ENCODE data around the gene CD2AP.

CD2AP gene

DNA sequence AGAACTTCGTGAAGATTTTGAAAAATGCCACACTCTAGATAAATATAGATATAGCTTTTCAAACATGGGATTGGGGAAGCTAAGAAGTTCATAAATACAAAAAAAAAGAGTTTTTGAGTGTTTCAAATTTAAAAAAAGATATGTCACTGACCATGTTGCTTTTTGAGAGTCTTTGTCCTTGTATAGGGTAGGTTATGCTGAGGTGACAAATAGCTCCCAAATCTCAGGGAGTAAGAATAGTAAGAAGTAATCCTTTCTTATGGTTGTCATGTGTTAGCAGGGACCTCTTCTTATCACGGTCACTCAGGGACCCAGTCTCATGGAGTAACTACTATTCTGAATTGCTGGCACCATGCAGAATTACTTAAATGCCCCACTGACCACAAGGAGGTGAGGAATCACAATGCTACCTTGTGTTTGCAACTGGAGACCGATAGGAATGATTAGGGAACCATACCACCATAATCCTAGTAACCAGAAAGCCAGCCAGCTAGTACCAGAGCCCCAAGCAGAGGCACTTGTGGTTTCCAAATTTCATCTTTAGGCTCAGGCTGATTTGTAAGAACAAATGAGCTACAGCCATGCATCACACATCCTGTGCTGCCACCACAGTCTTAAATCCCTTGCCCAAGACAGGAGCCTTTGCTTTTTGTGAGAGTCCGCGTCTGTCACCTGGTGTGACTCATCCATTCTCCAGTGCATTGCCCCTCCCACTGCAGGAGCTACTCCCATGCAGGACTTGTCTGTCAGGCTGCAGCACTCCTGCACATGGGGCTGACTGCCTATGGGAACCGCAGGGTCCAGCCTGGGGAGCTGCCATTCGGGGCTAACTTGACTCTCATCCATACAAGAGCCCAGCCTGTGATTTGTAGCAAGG lies 178.4 kb downstream of the CD2AP start:
- DNase-seq (ENCODE audit: extremely low read depth, low read depth): no peak

DNA sequence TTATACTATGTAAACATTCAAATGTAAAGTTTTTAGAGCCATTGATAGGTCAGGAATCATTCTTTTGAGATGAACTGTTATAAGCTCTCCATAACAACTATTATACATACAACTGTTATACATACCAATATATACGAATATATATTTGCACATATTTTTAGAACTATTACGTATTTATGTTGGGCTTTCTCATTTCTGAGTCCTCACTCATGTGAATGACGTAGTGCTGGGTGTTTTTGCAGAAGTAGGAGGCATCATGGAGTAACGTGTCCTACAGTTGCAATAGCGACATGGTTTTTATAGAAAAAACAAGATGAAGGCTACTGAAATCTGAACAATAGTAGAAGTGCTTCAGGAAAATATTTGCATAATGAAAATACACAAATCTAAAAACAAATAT lies 184.4 kb downstream of the CD2AP start:
- DNase-seq (ENCODE audit: extremely low read depth, low read depth): no peak
- TF ChIP-seq, protein P1, sequence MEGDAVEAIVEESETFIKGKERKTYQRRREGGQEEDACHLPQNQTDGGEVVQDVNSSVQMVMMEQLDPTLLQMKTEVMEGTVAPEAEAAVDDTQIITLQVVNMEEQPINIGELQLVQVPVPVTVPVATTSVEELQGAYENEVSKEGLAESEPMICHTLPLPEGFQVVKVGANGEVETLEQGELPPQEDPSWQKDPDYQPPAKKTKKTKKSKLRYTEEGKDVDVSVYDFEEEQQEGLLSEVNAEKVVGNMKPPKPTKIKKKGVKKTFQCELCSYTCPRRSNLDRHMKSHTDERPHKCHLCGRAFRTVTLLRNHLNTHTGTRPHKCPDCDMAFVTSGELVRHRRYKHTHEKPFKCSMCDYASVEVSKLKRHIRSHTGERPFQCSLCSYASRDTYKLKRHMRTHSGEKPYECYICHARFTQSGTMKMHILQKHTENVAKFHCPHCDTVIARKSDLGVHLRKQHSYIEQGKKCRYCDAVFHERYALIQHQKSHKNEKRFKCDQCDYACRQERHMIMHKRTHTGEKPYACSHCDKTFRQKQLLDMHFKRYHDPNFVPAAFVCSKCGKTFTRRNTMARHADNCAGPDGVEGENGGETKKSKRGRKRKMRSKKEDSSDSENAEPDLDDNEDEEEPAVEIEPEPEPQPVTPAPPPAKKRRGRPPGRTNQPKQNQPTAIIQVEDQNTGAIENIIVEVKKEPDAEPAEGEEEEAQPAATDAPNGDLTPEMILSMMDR (IDR thresholded peaks at IDR 0.05; ENCODE audit: low read depth, low read length): no peak

More for the DNA sequence above, 178.4 kb downstream of the CD2AP start:
- TF ChIP-seq, protein P1 (IDR thresholded peaks at IDR 0.05; ENCODE audit: low read depth, low read length): no peak

DNA sequence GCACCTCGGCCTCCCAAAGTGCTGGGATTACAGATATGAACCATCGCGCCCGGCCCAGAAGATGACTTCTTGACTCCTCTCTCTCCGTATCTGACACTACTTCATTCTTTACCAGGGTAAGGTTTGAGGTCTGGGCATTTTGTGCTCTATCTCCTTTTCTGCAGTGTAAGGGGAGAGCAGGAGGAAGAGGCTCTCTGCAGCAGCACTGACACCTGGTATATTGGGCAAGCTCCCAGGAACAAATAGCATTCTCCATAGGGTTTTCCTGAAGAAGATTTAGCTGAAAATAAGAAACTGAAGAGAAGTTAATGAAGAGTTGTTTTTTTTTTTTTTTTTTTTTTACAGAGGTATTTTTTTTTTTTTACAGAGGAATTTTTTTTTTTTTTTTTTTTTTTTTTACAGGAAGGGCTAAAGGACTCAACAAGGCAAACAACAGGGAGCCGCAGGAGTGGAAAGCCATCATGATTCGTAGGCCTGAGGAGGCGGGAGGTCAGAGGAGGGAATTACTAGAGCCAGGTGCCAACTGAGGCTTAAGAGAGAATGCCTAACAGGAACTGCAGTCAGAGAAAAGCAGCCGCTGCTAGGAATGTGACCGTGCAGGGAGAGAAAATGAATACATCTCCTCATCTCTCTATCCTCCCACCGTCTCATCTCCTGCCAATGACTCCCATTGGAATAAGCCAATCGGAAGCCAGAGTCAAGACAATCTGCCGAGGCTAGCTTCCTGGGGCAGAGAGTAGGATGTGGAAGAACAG lies 186.1 kb downstream of the CD2AP start:
- no peak for DNase-seq (ENCODE audit: extremely low read depth, low read depth)
- TF ChIP-seq, protein P1 (IDR thresholded peaks at IDR 0.05; ENCODE audit: low read depth, low read length): no peak

DNA sequence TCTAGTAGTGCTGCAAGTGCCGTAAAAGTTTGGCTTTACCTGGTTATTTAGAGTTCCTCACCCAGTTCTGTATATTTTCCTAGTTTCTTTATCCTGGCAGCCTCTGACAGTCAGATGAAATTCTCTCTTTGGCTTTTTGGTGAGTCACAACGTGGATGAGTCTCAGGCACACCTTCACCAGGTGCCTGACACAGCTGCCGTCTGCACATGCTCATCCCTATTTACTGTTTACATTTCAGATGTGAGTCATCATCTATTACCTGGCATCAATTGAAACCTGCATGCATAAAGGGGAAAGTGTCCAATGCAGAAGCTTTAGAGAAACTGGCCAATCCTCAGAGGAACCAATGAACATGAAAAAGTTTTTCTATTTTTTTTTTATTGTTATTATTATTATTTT lies 187.5 kb downstream of the CD2AP start:
- DNase-seq (ENCODE audit: extremely low read depth, low read depth): no peak
- TF ChIP-seq, protein P1 (IDR thresholded peaks at IDR 0.05; ENCODE audit: low read depth, low read length): no peak

DNA sequence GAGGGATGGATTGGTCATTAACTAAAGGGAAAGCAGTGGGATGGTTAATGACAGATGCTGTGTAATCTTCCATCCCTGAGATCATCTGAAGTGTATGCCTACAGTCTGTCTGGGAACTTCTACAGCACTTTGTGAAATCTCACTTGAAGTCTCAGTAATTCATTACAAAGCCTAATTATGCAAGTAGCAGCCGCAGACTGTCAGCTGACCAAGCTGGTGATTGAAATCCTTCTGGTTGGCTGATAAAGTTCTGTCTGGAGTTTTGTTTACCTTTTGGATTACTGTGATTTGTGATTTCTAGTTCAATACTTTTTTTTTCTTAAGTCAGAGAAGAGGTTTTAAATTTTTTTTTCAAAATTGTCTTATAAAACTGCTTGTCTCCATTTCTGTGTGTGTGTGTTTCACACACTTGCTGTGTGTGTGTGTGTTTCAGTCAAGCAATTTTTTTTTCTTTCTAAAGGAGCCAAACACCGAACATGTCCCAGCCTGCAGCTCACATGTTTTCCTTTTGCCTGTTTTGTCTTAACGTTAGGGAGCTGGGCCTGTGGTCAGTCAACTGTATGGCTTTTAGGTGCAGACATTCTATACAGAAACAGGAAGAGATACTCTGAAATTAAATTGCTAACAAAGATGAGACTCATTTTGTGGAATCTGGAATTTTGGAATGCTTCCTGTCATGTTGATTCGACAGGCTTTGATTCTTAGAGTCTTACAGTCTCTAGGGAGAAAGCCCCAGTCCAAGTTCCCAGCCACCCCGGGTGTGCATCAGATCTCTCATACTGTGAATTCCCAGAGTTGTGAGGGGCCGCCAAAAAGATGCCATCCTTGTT lies 192.3 kb downstream of the CD2AP start:
- DNase-seq (ENCODE audit: extremely low read depth, low read depth): no peak
- TF ChIP-seq, protein P1 (IDR thresholded peaks at IDR 0.05; ENCODE audit: low read depth, low read length): no peak

DNA sequence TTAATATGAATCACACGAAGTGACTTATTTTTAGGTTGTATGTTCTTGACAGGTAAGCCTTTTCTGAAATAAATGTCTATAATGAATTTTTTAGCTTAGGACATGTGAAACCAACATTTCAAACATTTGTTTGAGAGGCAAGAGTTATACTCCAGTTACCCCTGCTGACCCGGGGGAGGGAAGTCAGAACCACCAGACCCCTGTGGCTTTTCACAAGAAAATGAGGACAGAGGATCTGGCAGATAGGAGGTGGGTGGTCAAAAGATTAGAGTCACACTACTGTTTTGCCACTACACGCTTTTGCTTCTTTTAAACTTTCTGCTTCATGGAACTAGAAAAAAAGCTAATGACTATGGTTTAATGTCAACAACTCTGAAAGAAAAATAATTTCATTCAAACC lies 193.3 kb downstream of the CD2AP start:
- TF ChIP-seq, protein P1 (IDR thresholded peaks at IDR 0.05; ENCODE audit: low read depth, low read length): no peak
- DNase-seq (ENCODE audit: extremely low read depth, low read depth): no peak

All from AG09319 (cell line).